GM18873 (cell line): Measurements from ENCODE around the gene TREH.

ENCODE experiments used
- ATAC-seq: cut with Tn5 transposase; IDR thresholded peaks from one replicate; pipeline ENCODE4 v1.9.1; 2021; ENCODE audit warnings: mild to moderate bottlenecking, moderate library complexity, moderate number of reproducible peaks; ENCODE audit not compliant: unreplicated experiment, low FRiP score

Gene TREH

GRCh38 chr11:118653684-118654390 is 25.6 kb downstream of the TREH start:
- no peak for ATAC-seq

- ATAC-seq: no peak
These were observed 26.7 kb downstream of the TREH start for GRCh38 chr11:118652681-118653181.

DNA sequence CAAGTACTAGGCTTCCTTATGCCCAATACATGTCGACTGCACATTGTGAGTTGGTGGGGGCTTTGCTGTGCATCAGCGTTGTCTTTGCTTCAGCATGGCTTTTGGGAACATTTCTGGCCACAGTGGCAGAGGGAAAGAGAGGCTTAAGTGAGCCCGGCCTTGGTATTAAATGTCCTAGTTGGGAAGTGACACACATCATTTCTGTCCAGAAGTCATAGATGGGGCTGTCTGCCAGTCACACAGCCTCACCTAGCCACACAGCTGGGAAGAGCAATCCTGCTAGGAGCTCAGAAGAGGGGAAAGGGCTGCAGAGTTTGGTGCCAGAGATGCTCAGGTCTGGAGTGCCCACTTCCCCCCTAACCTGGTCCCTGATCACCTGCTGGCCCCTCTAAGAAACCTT is 27.6 kb downstream of the TREH start:
- no peak for ATAC-seq

DNA sequence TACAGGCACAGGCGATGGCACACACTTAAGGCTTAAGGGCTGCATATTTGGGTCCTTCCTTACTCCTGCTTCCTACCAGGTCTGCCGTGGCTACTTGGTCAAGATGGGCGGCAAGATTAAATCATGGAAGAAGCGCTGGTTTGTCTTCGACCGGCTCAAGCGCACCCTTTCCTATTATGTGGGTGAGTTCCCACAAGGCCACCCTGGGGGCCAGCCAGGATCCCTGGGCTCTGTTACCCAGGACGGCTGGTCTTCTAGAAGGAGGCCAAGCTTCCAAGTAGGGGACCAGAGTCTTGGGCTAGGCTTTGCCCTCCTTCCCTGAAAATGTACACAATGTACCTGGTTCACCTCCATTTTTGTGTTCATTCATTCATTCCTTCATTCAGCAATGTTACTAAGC is 29.1 kb downstream of the TREH start:
- no peak for ATAC-seq

DNA sequence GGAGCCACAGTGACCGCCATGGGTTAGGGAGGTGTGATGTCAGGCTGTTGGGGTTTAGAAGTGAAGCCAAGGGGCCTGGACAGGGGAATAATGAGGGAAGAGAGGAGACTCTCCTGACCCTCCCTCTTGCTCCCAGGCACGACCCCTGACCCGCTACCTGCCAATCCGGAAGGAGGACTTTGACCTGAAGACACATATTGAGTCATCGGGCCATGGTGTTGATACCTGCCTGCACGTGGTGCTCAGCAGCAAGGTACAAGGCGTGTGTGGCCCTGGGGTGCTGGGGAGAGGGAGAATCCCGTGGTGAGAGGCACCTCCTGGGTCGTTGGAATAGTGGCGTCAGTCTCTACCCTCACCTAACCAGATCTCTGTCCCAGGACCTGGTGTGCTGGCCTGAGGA is 29.5 kb downstream of the TREH start:
- ATAC-seq: no peak

DNA sequence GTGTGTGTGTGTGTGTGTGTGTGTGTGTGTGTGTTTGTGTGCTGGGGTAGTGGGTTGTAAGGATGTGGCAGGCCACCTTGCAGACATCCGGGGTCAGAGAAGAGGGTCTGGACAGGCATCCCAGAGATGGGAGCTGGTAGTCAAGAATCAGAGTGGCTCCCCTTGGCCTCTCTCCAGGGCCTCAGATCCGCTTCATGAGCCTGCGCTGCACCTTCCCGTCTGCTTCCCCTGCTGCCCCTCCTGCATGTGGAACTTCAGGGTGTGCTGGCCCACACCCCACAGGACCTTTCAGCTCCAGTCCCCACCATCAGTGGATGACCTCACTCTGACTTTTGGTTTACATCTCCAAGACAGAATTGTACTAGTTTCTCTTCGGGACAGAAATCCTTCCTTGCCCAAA is 31.2 kb downstream of the TREH start:
- ATAC-seq: no peak

DNA sequence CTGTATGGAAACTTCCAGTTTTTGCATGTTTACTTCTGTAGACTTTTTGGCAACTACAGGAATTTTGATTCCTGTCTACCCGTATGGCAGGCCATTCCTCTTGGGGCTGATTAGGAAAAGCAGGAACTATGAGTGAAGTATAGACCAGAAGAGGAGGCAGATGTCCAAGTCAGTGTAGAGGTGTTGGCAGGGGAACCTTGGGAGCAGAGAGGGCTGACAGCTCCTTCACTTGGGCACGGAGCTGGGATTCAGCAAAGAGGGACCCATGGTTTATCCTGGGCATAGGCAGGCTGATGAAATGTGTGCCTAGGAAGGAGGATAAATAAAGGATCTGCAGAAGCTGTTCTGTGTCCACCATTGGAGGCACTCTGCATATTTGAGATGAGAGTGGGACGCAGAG is 33.1 kb downstream of the TREH start:
- no peak for ATAC-seq

- no peak for ATAC-seq
These were observed 34.3 kb downstream of the TREH start for GRCh38 chr11:118645066-118645715.

DNA sequence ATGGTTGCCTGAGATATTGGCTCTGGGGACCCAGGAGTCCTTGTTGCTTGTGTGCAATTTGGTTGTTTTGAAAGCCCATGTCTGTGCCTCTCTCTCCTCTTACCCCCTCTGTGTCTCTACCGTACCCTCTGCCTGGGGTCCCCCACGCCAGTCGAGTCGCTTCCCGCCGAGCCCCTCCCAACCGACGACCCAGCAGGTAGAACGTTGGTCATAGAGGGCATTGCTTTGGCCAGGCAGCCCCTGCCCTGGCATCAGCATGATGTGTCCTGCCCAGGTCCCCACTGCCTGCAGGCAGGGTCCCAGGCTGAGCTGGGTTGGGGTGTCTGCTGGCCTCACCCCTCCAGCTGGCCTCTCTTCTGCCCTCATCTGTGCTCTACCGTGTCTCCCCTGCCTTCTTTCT is 35.0 kb downstream of the TREH start:
- no peak for ATAC-seq

DNA sequence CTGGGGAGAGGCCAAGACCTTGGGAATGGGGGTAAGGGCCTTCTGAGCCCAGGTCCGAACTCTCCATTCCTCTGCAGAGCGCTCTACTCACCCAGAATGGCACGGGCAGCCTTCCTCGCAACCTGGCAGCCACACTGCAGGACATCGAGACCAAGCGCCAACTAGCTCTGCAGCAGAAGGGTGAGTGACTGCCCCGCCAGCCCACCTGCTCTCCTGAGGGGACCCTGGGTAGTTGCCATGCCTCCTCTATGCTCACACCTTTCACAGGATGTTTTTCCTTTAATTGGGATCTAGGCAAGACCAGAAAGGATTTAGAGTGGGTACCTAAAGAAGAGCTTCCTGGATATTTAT is 35.5 kb downstream of the TREH start:
- ATAC-seq: no peak

GRCh38 chr11:118643142-118643994 is 36.1 kb downstream of the TREH start:
- no peak for ATAC-seq

DNA sequence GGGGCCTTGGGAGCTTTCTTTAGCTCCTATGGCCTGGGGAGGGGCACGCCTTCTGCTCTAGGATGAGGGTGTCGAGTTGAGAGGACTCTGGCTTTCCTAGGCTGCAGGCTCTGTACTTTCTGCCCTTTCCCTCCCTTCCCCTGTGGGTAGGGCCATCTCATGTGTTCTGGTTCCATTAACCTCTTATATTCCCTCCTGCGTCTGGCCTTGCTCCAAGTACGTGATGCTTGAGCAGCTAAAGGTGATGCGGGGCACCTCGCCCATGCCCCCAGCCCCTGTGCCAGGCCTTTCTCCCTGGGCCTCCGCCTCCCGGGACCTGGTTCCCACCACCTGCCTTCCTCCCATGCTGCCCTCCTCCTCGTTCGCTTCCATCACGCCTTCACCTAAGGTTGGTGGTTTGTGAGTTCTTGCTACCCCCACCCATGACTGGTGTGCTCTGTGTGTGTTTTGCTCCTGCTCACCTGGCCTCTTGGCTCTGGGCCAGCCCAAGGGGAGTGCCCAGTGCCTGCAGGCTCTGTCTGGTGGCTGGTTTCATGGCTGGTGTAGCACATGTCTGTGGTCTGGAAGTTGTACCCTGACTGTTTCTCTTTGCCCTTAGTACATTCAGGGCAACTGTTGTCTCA is 37.9 kb downstream of the TREH start:
- no peak for ATAC-seq

- no peak for ATAC-seq
These were observed 38.9 kb downstream of the TREH start for GRCh38 chr11:118640332-118641154.

GRCh38 chr11:118639899-118640298 is 39.6 kb downstream of the TREH start:
- no peak for ATAC-seq

GRCh38 chr11:118638726-118639125 is 40.7 kb downstream of the TREH start:
- no peak for ATAC-seq

GRCh38 chr11:118636569-118637290 is 42.7 kb downstream of the TREH start:
- no peak for ATAC-seq

GRCh38 chr11:118635642-118636041 is 43.8 kb downstream of the TREH start:
- no peak for ATAC-seq

DNA sequence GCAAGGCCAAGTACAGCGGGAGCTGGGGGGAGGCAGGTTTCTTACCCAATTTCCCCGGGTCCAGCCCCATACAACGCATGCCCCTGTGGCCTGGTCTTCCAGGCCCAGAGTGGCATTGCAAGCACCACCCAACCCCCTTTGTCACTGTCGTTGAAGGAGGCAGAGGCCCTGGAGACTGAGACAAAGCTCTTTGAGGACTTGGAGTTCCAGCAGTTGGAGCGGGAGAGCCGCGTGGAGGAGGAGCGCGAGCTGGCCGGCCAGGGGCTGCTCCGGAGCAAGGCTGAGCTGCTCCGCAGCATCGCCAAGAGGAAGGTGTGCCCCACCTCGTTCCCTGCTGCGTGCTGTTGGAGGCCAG is 44.2 kb downstream of the TREH start:
- no peak for ATAC-seq

DNA sequence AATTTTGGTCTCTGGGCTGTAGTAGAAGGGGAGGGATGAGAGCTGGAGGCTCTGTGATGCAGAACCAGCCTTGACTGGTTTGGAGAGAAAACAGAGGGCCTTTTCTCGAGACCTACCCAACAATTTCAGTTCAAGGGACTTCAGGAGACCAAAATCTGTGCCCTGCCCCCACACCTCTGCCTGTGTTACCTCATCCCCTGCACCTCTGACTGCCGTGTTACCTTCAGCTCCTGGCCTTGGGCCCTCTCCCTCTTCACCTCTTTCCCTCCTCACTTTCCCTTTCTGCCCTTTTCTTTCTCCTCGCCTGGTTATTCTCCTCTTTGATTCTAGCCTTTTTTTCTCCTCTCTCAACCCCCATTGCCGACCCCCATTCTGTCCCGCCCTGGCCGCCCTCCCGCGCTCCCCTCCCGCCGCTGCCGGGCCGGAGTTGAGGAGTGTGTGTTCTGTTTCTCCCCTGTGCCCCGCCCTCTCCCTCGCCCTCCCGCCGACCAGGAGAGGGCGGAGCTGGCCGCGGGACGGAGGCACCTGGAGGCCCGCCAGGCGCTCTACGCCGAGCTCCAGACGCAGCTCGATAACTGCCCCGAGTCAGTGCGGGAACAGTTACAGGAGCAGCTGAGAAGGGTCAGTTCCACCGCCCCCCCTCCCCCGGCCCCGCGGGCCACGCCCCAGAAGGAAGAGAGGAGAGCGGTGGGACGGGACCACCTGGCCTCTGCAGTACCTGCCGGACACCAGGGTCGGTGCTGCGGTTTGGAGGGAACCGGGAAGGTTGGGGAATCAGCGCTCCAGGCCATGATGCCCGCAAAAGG is 44.8 kb downstream of the TREH start:
- ATAC-seq: no peak
